ENCODE results near the gene LMBRD2. TPM values are rescaled to one million over a fixed set of nuclear protein-coding genes. Genes with fewer than 3 reads are reported as not detected.

LMBRD2 gene
- total and polyA plus RNA-seq, 2 experiments from 2014 or later, result 5.4 to 9.3 TPM

GRCh38 chr5:36055984-36056383 is 95.7 kb downstream of the LMBRD2 start:
- no peaks in the 10 kb centered on the region for H3K9me3 ChIP-seq (ENCODE audit: low read depth)
- no peak for TF ChIP-seq CTCF (IDR thresholded peaks at IDR 0.05; ENCODE audit: low read depth, low read length)
- H3K27ac ChIP-seq, result no peak overlapping the region
- H3K36me3 ChIP-seq, result no peaks in the 10 kb centered on the region
- H3K4me3 ChIP-seq, result no peak overlapping the region
- DNase-seq (ENCODE audit: low read depth in 1 of 2, low spot score in 1 of 2), result no peak
- no peaks in the 10 kb centered on the region for H3K27me3 ChIP-seq
- peaks cover 3% of the 10 kb centered on the region for H3K4me1 ChIP-seq (ENCODE audit: low read depth)

DNA sequence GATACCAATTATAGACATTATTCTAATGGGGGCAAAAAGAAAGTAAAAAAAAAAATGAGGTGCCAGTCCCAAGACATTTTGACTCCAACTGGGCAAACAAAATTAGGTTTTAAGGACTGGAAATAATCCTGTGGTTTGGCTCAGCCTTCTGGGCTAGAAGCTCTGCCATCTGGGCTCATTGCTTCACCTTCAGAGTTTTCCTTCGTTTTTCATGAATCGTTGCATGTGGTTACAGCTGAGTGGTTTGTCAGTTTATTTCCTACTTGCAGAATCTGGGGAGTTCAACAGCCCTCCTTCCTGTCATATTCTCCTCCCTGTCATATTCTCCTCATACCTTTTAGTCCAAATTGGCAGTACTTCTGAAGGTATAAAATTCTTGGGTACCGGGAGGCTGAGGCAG is 97.0 kb downstream of the LMBRD2 start:
- H3K4me3 ChIP-seq, result no peak overlapping the region
- peaks cover 3% of the 10 kb centered on the region for H3K4me1 ChIP-seq (ENCODE audit: low read depth)
- H3K27ac ChIP-seq, result no peak overlapping the region
- no peaks in the 10 kb centered on the region for H3K9me3 ChIP-seq (ENCODE audit: low read depth)
- DNase-seq (ENCODE audit: low read depth in 1 of 2, low spot score in 1 of 2), result no peak
- H3K27me3 ChIP-seq, result no peaks in the 10 kb centered on the region
- no peaks in the 10 kb centered on the region for H3K36me3 ChIP-seq
- no peak for TF ChIP-seq CTCF (IDR thresholded peaks at IDR 0.05; ENCODE audit: low read depth, low read length)

DNA sequence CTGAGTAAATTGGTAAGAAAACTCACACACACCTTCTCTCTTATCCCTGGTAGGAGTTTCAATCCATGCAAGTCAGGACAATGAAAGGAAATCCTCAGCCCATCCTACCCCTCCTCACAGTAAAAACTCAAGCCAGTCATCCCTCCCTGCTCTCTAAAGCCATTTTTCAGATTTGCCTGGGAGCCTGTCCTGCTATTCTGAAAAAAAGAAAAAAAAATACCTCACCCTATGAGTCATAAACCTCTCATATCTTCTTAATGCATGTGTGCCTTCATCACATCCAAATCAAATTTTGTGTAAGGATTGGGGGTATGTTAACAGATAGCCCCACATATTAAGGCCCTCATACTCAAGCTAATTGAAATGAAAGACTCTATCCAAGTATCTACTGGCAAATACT is 99.1 kb downstream of the LMBRD2 start:
- no peaks in the 10 kb centered on the region for H3K36me3 ChIP-seq
- DNase-seq (ENCODE audit: low read depth in 1 of 2, low spot score in 1 of 2), result no peak
- no peaks in the 10 kb centered on the region for H3K4me1 ChIP-seq (ENCODE audit: low read depth)
- no peaks in the 10 kb centered on the region for H3K27me3 ChIP-seq
- H3K27ac ChIP-seq, result no peak overlapping the region
- no peaks in the 10 kb centered on the region for H3K9me3 ChIP-seq (ENCODE audit: low read depth)
- no peak overlapping the region for H3K4me3 ChIP-seq
- TF ChIP-seq CTCF (IDR thresholded peaks at IDR 0.05; ENCODE audit: low read depth, low read length), result no peak

GRCh38 chr5:36049949-36050348 is 101.7 kb downstream of the LMBRD2 start:
- H3K4me1 ChIP-seq (ENCODE audit: low read depth), result no peaks in the 10 kb centered on the region
- no peaks in the 10 kb centered on the region for H3K9me3 ChIP-seq (ENCODE audit: low read depth)
- H3K27ac ChIP-seq, result no peak overlapping the region
- H3K27me3 ChIP-seq, result no peaks in the 10 kb centered on the region
- H3K36me3 ChIP-seq, result no peaks in the 10 kb centered on the region
- no peak for DNase-seq (ENCODE audit: low read depth in 1 of 2, low spot score in 1 of 2)
- H3K4me3 ChIP-seq, result no peak overlapping the region
- TF ChIP-seq CTCF (IDR thresholded peaks at IDR 0.05; ENCODE audit: low read depth, low read length), result no peak

Other genes with a start within 250 kb of the LMBRD2 start
- not detected in 2 replicates for gene CAPSL, start 213.3 kb downstream of the LMBRD2 start, total RNA-seq
- gene CAPSL, start 213.3 kb downstream of the LMBRD2 start, polyA plus RNA-seq, result not detected in 2 replicates
- gene UGT3A1, start 160.5 kb downstream of the LMBRD2 start, total RNA-seq, result 0.42 and 0.48 TPM in 2 replicates
- gene UGT3A1, start 160.5 kb downstream of the LMBRD2 start, polyA plus RNA-seq, result 1.0 TPM in 1 of 2 replicates, not detected in the other
- gene UGT3A2, start 85.0 kb downstream of the LMBRD2 start, total RNA-seq, result 2.8 and 4.4 TPM in 2 replicates
- 2.6 and 11.6 TPM in 2 replicates for gene UGT3A2, start 85.0 kb downstream of the LMBRD2 start, polyA plus RNA-seq
- 36.1 and 57.5 TPM in 2 replicates for gene SKP2, start 224 bp upstream of the LMBRD2 start, total RNA-seq
- gene SKP2, start 224 bp upstream of the LMBRD2 start, polyA plus RNA-seq, result 30.3 and 38.0 TPM in 2 replicates
- gene NADK2, start 90.0 kb upstream of the LMBRD2 start, total RNA-seq, result 37.8 and 38.2 TPM in 2 replicates
- gene NADK2, start 90.0 kb upstream of the LMBRD2 start, polyA plus RNA-seq, result 41.3 and 52.3 TPM in 2 replicates
- gene RANBP3L, start 150.0 kb upstream of the LMBRD2 start, total RNA-seq, result 0.57 and 0.85 TPM in 2 replicates
- 0.21 and 0.48 TPM in 2 replicates for gene RANBP3L, start 150.0 kb upstream of the LMBRD2 start, polyA plus RNA-seq